ENCODE data around the gene ALG9.

GRCh38 chr11:111918390-111919256 is 47.2 kb upstream of the ALG9 start, which contains the start of gene C11orf52:
- TF ChIP-seq CTCF (IDR thresholded peaks at IDR 0.05) (no peak), POLR2A (IDR thresholded peaks at IDR 0.05) (no peak), EP300 (IDR thresholded peaks at IDR 0.05) (no peak)

Measured in tibial nerve (tissue), 4 donors.